GM08714 (cell line): ENCODE results near the gene NGEF.

ENCODE experiments used
- H3K4me3 ChIP-seq: fragments of 200-500 bp; sonication (Bioruptor generic); 2 replicates; pipeline ENCODE4 v1.5.1; 2014; ENCODE audit warnings: mild to moderate bottlenecking, low read length, inconsistent platforms
- ZNF274 ChIP-seq: IDR thresholded peaks from 2 replicates; pipeline ENCODE4 v1.6.1; 2012; ENCODE audit warnings: mild to moderate bottlenecking, low read depth, low read length

The NGEF gene

DNA sequence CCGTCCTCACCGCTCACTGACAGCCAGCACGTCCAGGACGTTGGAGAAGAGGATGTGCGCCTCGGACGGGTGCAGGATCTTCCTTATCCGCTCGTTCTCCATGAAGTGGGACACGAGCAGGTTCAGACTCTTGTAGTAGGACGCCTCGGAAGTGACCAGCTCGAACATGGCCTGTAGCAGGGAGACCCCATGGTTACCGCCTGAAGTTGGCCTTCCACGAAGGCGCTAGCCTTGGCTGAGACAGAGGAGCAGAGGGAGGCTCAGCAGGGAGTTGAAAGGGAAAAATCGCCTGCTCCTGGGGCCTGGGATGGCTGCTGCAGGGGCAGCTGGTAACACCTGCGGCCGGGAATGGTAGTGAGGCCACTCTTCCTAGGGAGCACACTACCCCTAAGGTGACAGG lies 118.3 kb downstream of the NGEF start:
- H3K4me3 ChIP-seq, result no peak overlapping the region
- TF ChIP-seq ZNF274, result no peak

DNA sequence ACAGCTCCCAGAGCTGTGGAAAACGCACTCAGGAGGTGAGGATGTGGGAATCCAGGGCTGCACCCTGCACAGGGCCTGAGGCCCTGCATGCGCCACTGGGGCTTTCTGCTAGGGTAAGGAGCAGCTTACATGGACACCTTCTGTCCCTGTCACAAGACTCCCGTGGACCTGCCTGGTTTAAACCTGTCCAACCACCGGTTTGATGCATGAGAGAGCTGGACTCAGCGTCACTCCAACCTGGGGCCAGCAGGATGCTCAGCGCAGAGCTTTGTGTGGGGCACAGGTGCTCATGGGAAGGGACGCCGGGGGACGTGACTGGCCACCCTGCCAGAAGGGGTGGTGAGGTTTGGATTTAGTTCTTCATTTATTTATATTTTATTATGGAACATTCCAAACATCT lies 118.8 kb downstream of the NGEF start:
- H3K4me3 ChIP-seq, result no peak overlapping the region
- TF ChIP-seq ZNF274, result no peak

DNA sequence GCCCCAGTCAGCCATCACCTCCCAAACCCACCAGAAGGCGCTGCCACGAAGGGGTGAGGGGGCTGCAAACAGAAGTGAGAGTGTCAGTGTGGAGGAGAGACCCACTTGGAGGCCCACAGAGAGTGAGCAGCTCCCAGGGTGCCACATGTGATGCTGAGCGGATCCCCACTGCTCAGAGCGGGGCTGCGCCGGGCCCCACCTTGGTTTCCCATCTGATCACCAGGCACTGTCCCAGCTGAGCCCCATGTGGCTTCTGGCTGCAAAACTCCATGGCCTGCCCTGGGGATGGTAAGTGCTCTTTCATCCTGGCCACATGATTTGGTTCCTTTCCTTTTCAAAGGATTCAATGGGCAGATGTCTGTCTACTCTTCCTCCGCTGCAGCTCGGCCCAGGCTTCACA lies 119.2 kb downstream of the NGEF start:
- no peak for TF ChIP-seq ZNF274
- H3K4me3 ChIP-seq, result no peak overlapping the region

DNA sequence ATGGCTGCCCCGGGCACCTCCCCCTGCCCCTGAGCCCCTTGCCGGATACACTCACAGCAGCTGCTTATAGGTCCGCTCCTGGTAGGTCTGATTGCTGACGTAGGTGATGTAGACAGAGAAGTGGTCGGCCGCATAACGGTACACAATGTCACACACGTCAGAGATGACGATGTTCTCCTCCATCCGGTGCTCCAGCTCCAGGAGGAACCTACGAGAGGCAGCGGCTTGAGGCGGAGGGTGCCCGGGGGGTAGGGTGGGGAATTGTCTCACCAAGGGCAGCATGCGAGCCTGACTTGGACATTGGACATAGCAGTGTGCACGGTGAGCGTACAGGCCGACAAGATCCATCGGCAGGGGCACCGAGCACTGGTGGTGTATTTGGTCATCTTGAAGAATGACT lies 120.2 kb downstream of the NGEF start:
- TF ChIP-seq ZNF274, result no peak
- no peak overlapping the region for H3K4me3 ChIP-seq

DNA sequence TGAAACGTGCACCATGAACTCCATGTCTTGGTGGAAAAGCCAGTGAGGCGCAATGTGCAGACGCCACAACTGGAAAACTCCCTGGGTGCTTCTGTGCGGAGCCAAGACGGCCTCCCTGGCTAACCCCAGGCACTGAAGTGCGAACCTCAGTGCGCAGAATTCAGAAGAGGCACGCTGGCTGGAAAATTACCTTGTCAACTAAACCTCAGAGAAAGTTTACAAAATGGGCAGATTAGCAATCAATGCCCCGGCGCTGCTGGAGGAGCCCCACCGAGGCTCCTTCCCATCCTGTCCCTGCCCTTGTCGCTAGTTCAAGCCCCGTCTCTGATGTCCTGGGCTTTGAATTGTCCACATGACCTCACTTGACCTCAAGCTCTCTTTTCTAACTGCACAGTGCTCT lies 120.8 kb downstream of the NGEF start:
- no peak overlapping the region for H3K4me3 ChIP-seq
- TF ChIP-seq ZNF274, result no peak

DNA sequence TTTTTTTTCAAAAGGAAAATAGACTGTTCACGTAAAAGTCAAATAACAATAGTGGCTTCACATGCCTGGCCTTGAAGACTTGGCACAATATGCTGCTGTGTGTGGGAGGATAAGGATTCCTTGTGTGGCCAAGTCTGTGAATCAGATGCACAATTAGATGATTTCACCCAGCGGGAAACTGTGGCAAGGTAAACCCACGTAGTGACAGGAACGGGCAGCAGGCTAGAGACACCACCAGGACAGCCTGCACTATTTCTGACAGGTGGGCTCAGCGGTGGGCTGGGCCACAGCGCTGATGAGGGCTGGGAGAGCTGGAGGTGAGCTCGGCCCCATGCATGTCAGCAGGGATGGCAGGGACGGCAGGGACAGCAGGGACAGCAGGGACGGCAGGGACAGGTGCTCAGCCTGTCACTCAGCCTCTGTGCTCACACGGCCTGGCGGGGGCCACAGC lies 121.4 kb downstream of the NGEF start:
- no peak overlapping the region for H3K4me3 ChIP-seq
- no peak for TF ChIP-seq ZNF274

DNA sequence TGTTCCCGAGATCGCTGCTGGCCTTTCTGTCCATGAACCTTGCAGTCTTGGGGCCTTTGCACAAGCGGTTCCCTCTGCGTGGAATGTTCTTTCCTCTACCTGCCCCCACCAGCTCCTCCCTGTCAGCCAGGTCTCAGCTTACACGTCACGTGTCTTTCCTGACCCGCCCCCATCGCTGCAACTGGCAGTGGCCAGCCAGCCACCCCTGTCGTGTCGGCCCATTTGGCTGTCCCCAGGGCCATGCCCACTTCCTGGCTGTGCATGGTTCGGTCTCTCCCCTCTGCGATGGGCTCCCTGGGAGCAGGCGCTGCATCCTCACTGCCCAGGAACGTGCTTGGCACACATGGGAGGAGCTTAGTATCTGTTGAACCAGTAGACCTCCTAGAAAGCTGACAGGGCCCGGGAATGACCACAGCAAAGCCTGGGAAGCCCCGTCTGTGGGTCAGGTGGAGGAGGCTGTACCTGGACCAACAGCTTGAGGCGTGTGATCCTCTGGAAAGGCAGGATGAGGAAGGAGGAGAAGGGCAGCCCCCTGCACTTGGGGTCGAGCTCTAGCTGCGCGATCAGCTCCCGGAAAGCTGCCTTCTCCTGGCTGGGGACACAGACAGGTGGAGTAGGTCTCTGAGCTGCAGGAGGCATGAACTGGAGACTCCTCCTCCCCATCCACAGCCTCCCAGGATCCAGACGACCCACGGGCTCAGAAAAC lies 122.0 kb downstream of the NGEF start:
- no peak for TF ChIP-seq ZNF274
- H3K4me3 ChIP-seq, result no peak overlapping the region

DNA sequence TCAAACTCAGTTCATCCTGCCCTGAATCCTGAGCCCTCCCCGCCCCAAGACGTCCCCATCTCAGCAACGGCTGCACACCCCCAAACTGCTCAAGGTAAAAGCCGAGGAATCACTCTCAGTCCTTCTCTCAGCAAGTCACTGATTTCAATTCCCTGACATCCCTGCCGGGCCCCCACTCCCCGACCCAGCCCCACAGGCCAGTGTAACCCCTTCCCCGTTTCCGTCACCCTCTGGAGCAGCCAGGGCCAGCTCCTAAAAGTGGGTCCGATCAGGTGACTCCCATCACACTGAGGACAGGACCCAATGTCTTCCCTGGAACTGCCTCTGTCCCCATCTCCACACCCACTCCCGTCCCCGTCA lies 122.5 kb downstream of the NGEF start:
- H3K4me3 ChIP-seq, result no peak overlapping the region
- no peak for TF ChIP-seq ZNF274

DNA sequence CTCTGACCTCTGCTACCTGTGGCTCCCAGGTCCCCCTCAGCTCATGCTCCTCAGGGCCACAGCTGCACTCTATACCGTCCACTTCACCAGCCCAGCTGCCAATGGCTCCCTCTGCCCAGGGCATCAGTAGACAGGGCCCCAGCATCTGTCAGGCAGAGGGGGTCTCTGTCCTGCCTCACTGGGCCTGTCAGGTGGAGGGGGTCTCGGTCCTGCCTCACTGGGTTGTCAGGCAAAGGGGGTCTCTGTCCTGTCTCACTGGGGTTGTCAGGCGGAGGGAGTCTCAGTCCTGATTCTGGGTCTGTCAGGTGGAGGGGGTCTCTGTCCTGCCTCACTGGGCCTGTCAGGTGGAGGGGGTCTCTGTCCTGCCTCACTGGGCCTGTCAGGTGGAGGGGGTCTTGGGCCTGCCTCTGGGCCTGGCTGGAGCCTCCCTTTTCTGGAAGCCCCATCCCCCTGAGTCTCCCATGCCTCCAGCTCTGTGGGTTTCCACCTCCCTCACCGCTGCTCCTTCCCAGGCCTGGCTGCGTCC lies 123.1 kb downstream of the NGEF start:
- TF ChIP-seq ZNF274, result no peak
- no peak overlapping the region for H3K4me3 ChIP-seq

DNA sequence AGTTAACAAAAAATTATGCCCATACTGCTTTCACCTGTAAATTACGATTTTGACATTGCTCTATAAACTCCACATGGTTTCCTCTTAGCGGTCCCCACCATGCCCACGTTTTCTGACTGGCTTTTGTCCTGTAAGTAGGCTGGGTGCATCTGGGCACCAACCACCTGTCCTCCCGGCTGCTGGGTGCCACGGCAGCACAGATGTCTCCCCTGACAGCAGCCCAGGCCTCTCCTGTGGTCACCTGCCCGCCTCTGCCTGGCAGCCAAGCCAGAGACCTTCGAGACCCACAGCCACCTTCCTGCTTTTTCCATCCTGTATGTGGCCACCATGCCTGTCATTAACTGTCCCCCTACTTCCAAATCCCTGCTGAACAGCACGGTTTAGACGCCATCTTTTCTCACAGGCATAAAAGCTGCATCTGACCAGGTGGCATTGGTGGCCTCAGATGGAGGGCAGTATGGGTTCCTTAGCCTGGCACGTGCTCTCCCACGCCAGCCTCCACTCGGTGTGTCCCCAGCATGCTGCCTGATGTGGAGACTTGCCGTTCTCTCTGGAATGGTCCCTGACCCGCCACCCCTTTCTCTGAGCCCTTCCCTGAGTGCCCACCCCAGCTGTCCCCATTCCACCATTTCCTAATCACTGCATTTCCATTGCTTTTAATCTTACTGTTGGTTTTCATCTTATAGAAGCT lies 124.1 kb downstream of the NGEF start:
- no peak for TF ChIP-seq ZNF274

DNA sequence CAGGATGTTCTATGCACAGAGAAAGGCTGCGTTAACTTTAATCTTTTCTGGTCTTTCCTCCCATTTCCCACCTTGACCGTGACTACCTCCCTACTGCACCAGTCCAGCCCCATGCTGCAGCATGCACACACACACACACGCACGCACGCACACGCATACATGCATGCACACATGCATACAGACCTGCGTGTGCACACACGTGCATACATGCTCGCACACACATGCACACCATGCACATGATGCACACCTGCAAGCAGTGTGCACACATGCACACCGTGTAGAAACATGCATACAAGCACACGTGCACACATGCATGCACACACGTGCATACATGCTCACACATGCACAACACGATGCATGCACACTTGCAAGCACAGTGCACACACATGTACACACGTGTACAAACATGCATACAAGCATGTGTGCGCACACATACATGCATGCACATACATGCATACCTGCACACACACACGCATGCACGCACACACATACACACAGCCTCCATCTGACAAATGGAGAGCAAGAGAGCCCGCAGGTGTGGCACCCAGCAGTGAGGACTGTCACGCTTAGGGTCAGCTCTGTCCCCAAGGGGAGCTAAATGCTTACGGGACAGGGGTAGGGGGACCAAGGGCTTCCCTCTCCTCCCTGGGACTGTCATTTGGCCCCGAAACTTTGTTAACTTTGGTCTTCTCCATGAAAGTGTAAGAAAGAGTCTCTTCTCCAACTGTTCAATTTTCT lies 124.8 kb downstream of the NGEF start:
- H3K4me3 ChIP-seq, result no peak overlapping the region
- TF ChIP-seq ZNF274, result no peak

More for the DNA sequence above, 124.1 kb downstream of the NGEF start:
- H3K4me3 ChIP-seq, result no peak overlapping the region

DNA sequence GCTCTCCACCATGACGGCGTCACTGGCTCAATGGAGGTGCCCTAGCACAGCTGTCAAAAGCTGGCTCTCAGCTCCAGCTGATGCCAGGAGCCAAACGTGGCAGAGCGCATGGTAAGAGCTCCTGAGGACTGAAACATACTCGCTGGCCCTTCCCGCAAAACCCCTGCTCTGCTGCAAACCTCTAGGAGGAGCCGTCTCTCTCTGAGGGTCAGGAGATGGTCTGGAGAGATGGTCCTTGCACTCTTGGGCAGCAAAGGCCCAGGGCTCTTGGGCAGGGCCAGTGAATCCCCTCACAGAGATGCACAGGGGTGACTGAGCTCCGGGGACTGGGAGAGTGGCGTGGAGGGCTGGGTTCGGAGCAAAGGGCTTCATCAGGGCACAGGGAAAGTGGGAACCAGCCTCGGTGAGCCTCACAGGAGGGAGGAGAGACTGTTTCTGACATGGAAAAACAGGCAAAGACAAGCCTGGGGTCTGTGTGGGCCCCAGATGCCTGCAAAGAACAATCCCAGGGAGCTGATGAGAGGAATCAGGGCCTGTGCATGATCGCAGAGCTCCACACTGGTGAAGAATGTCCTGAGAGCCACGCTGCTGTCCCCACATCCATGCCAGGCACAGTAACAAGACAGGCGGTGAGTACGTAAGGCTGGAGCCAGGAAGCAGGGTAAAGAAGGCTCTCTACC lies 125.7 kb downstream of the NGEF start:
- H3K4me3 ChIP-seq, result no peak overlapping the region
- no peak for TF ChIP-seq ZNF274

DNA sequence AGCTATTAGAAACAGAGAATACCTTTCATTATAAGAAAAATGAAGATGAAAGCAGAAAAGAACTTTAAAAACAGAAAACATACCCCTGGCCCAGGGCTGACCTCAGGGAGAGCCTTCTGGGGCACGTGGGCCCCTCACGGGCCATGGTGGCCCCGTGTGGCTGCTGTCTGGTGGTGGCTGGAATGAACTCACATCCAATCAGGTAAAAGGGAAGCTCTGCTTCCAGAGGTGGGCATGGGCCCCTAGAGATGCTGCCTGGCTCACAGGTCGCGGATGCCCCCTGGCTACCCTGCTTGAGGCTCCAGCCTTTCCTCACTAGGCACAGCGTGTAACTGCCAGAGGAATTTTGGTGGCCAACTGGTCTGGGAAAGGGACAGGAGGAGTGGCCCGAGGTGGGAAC lies 126.4 kb downstream of the NGEF start:
- no peak overlapping the region for H3K4me3 ChIP-seq
- no peak for TF ChIP-seq ZNF274

DNA sequence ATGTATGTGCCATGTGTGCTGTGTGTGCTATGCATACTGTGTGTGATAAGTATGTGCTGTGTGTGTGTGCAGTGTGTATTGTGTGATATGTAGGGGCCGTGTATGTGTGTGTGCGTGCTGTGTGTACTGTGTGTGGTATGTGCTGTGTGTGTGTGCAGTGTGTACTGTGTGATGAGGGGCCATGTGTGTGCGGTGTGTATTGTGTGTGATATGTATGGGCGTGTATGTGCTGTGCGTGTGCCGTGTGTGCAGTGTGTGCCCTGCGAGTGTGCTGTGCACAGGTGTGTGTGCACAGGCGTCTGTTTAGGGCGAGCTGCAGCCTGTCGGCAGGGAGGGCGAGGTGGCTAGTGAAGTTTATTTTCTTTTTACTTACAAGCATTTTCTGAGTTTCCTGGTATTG lies 126.9 kb downstream of the NGEF start:
- H3K4me3 ChIP-seq, result no peak overlapping the region
- TF ChIP-seq ZNF274, result no peak
